HepG2 (cell line): ENCODE measurements around the gene MPG. TPM values are rescaled to one million over a fixed set of nuclear protein-coding genes. Genes with fewer than 3 reads are reported as not detected.

Experiments used
- ARNTL ChIP-seq: sonication (generic); formaldehyde crosslinking; IDR thresholded peaks from 2 replicates; pipeline ENCODE4 v1.4.0; 2020; ENCODE audit warnings: mild to moderate bottlenecking, missing genetic modification reagents
- ATF4 ChIP-seq, 2 experiments: fragments of 450-650 bp in 1 of 2; sonication (generic) in 1 of 2; formaldehyde crosslinking; IDR thresholded peaks; 2 replicates each; pipeline versions ENCODE4 v1.5.0 to v1.8.0; 2020 to 2022; ENCODE audit warnings: mild to moderate bottlenecking in 1 of 2, missing genetic modification reagents in 1 of 2
- CBX1 ChIP-seq: IDR thresholded peaks from one replicate; pipeline ENCODE4 v1.6.1; 2016; ENCODE audit warnings: antibody characterized with exemption, low read depth
- ETV6 ChIP-seq: sonication (generic); formaldehyde crosslinking; conservative IDR thresholded peaks from 2 replicates; pipeline ENCODE4 v1.4.0; 2020; ENCODE audit warnings: missing genetic modification reagents
- GABPB1 ChIP-seq: IDR thresholded peaks from 2 replicates; pipeline ENCODE4 v1.6.1; 2016; ENCODE audit warnings: mild to moderate bottlenecking, missing genetic modification reagents, moderate library complexity, missing compliant biosample characterization
- JARID2 ChIP-seq: sonication (generic); formaldehyde crosslinking; IDR thresholded peaks from 2 replicates; pipeline ENCODE4 v1.8.1; 2023; ENCODE audit warnings: missing genetic modification reagents, inconsistent platforms; ENCODE audit not compliant: insufficient replicate concordance
- MAX ChIP-seq: IDR thresholded peaks from 2 replicates; pipeline ENCODE4 v1.6.1; 2012; ENCODE audit warnings: inconsistent platforms
- ZBTB38 ChIP-seq: sonication (generic); formaldehyde crosslinking; IDR thresholded peaks from 2 replicates; pipeline ENCODE4 v1.5.1; 2020; ENCODE audit warnings: mild to moderate bottlenecking, missing genetic modification reagents
- ZBTB4 ChIP-seq: sonication (generic); formaldehyde crosslinking; IDR thresholded peaks from 2 replicates; pipeline ENCODE4 v1.4.0; 2020; ENCODE audit warnings: missing genetic modification reagents, mild to moderate bottlenecking, borderline replicate concordance
- ZNF614 ChIP-seq: IDR thresholded peaks from 2 replicates; pipeline ENCODE4 v1.6.1; 2018; ENCODE audit warnings: missing biosample characterization, missing genetic modification reagents, inconsistent platforms, borderline replicate concordance
- polyA plus RNA-seq, 8 experiments: library from polyadenylated mRNA; depleted of rRNA in 3 of 8; stranded (reverse) in 7 of 8; unstranded in 1 of 8; fragments of >200 nt; fragmentation: Illumina TruSeq in 4 of 8; extraction: Trizol in 4 of 8; gene quantifications; 2 replicates each; pipeline versions ENCODE4 v1.2.1 to v1.2.3, GENCODE V29; 2011 to 2016; ENCODE audit warnings: low read depth in 4 of 8, missing spikeins in 1 of 8, mixed read lengths in 1 of 8; ENCODE audit not compliant: insufficient read depth in 1 of 8
- total RNA-seq, 5 experiments: library from RNA; depleted of rRNA; stranded (reverse); fragments of >200 nt; fragmentation: Illumina TruSeq; extraction: Trizol; gene quantifications; 2 replicates each; pipeline ENCODE4 v1.2.3, GENCODE V29; 2016; ENCODE audit warnings: low read depth in 1 of 5
- TF ChIP-seq, protein P1 (sequence below): sonication (generic); formaldehyde crosslinking; IDR thresholded peaks from 2 replicates; pipeline ENCODE4 v1.5.0; 2020; ENCODE audit warnings: mild to moderate bottlenecking, missing genetic modification reagents, borderline replicate concordance
- TF ChIP-seq, protein P2 (sequence below): IDR thresholded peaks from 2 replicates; pipeline ENCODE4 v1.4.0; 2020; ENCODE audit warnings: mild to moderate bottlenecking, missing genetic modification reagents

Gene MPG
- total and polyA plus RNA-seq, 2 of the 13 experiments (the other 11 are each of a cell fraction or from before 2014, with no cell fraction given): 59.1 to 62.5 TPM

DNA sequence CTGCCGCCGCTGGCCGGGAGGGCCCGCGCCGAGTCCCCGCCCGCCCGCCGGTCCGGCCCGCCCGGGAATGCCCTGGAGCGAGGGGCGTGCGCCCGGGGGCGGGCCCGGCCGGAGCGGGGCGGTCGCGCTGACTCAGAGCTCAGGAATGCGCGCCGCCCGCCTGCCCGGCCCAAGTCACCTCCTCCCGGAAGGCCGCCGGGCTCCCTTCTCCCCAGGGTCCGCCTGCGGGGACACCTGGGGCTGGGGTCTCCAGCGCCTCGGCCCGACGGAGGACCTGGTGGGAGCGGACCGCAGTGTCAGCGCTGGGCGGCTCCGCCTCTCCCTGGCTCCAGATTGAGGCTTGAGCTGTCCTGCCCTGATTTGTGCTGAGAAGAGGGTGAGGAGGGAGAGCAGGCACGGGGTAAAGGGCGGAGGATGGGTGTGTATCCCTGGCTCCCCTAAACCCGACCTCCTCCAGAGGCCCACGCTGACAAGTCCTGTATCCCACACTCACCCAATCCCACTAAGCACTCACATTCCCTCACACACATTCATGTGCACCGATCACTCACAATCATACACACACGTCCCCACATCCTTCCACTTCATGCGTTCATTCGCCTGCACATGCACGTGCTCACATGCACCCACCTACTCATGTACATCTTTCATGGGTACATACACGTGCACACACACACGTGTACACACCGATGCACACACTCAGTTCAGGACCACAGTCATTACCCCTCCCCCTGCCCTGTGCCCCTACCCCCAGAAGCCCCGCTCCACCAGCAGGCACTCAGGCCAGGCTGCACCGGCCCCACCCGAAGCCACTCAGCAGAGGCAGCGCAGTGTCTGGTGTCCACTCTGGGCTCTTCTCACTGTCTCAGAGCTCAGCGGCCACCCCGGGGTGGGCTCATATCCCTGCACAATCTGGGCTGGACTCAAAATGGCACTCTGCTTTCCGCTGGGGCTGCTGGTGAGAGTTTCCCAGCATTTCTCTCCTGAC, 5.2 kb upstream of the MPG start, which contains the start of gene RHBDF1 (continued):
- TF ChIP-seq GABPB1 (peak; percentile 57; the same call in 1 of the 2 replicates), ZBTB38 (CRISPR knock-in tag) (peak; percentile 56), ZNF614 (no peak), ZBTB4 (no peak), ETV6 (CRISPR knock-in tag) (no peak), MAX (0 out of 2 replicates have a peak, but pooled peaks have one; percentile 32), ATF4 (CRISPR knock-in tag; IDR thresholded peaks at IDR 0.05) (no peak), JARID2 (no peak), CBX1 (no peak), ARNTL (CRISPR knock-in tag) (no peak)
- TF ChIP-seq, protein P1, sequence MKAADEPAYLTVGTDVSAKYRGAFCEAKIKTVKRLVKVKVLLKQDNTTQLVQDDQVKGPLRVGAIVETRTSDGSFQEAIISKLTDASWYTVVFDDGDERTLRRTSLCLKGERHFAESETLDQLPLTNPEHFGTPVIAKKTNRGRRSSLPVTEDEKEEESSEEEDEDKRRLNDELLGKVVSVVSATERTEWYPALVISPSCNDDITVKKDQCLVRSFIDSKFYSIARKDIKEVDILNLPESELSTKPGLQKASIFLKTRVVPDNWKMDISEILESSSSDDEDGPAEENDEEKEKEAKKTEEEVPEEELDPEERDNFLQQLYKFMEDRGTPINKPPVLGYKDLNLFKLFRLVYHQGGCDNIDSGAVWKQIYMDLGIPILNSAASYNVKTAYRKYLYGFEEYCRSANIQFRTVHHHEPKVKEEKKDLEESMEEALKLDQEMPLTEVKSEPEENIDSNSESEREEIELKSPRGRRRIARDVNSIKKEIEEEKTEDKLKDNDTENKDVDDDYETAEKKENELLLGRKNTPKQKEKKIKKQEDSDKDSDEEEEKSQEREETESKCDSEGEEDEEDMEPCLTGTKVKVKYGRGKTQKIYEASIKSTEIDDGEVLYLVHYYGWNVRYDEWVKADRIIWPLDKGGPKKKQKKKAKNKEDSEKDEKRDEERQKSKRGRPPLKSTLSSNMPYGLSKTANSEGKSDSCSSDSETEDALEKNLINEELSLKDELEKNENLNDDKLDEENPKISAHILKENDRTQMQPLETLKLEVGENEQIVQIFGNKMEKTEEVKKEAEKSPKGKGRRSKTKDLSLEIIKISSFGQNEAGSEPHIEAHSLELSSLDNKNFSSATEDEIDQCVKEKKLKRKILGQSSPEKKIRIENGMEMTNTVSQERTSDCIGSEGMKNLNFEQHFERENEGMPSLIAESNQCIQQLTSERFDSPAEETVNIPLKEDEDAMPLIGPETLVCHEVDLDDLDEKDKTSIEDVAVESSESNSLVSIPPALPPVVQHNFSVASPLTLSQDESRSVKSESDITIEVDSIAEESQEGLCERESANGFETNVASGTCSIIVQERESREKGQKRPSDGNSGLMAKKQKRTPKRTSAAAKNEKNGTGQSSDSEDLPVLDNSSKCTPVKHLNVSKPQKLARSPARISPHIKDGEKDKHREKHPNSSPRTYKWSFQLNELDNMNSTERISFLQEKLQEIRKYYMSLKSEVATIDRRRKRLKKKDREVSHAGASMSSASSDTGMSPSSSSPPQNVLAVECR: peak; percentile 38; the same call in 1 of the 2 replicates
- TF ChIP-seq, protein P2, sequence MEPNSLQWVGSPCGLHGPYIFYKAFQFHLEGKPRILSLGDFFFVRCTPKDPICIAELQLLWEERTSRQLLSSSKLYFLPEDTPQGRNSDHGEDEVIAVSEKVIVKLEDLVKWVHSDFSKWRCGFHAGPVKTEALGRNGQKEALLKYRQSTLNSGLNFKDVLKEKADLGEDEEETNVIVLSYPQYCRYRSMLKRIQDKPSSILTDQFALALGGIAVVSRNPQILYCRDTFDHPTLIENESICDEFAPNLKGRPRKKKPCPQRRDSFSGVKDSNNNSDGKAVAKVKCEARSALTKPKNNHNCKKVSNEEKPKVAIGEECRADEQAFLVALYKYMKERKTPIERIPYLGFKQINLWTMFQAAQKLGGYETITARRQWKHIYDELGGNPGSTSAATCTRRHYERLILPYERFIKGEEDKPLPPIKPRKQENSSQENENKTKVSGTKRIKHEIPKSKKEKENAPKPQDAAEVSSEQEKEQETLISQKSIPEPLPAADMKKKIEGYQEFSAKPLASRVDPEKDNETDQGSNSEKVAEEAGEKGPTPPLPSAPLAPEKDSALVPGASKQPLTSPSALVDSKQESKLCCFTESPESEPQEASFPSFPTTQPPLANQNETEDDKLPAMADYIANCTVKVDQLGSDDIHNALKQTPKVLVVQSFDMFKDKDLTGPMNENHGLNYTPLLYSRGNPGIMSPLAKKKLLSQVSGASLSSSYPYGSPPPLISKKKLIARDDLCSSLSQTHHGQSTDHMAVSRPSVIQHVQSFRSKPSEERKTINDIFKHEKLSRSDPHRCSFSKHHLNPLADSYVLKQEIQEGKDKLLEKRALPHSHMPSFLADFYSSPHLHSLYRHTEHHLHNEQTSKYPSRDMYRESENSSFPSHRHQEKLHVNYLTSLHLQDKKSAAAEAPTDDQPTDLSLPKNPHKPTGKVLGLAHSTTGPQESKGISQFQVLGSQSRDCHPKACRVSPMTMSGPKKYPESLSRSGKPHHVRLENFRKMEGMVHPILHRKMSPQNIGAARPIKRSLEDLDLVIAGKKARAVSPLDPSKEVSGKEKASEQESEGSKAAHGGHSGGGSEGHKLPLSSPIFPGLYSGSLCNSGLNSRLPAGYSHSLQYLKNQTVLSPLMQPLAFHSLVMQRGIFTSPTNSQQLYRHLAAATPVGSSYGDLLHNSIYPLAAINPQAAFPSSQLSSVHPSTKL (CRISPR knock-in tag): no peak
